ENCODE measurements around the gene KLHL17. TPM values are rescaled to one million over a fixed set of nuclear protein-coding genes. Genes with fewer than 3 reads are reported as not detected.

KLHL17 gene
- total RNA-seq, 1 experiment from 2014 or later, result 58.8 TPM

DNA sequence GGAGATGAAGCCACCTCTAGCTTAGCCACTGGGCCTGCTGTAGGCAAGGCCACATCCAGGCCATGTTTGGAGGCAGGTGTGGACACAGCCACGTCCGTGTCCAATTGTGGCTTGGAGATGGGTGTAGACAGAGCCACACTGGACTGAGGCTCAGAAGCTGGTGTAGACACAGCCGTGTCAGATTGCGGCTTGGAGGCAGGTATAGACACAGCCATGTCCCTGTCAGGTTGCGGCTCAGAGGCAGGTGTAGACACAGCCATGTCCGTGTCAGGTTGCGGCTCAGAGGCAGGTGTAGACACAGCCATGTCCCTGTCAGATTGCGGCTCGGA, 19.3 kb downstream of the KLHL17 start:
- Histone ChIP-seq H3K36me3 (ENCODE audit: control insufficient read depth, insufficient read depth, low read length) (no peaks in the 10 kb centered on the region), H3K27me3 (ENCODE audit: control insufficient read depth, insufficient read depth, low read length) (no peaks in the 10 kb centered on the region), H3K27ac (ENCODE audit: low read length) (no peak overlapping the region), H3K9me3 (ENCODE audit: control insufficient read depth, insufficient read depth, low read depth, low read length) (no peaks in the 10 kb centered on the region), H3K4me1 (ENCODE audit: control insufficient read depth, insufficient read depth, low read length) (peaks cover 4% of the 10 kb centered on the region; the same call in 1 of the 2 replicates), H3K4me3 (ENCODE audit: low read depth in 2 of 2, low read length in 2 of 2) (no peak overlapping the region)
- no TSS peak for BruUV-seq (replicated peaks)
- TF ChIP-seq POLR2AphosphoS5 (IDR thresholded peaks at IDR 0.05; ENCODE audit: low read depth, low read length) (no peak), SIN3A (IDR thresholded peaks at IDR 0.05; ENCODE audit: borderline replicate concordance, insufficient read depth, low read depth, low read length) (no peak), TCF7L2 (IDR thresholded peaks at IDR 0.05; ENCODE audit: low read depth, low read length) (no peak)
- TF ChIP-seq, protein P1, sequence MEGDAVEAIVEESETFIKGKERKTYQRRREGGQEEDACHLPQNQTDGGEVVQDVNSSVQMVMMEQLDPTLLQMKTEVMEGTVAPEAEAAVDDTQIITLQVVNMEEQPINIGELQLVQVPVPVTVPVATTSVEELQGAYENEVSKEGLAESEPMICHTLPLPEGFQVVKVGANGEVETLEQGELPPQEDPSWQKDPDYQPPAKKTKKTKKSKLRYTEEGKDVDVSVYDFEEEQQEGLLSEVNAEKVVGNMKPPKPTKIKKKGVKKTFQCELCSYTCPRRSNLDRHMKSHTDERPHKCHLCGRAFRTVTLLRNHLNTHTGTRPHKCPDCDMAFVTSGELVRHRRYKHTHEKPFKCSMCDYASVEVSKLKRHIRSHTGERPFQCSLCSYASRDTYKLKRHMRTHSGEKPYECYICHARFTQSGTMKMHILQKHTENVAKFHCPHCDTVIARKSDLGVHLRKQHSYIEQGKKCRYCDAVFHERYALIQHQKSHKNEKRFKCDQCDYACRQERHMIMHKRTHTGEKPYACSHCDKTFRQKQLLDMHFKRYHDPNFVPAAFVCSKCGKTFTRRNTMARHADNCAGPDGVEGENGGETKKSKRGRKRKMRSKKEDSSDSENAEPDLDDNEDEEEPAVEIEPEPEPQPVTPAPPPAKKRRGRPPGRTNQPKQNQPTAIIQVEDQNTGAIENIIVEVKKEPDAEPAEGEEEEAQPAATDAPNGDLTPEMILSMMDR (IDR thresholded peaks at IDR 0.05), result no peak
- TF ChIP-seq, protein P2, sequence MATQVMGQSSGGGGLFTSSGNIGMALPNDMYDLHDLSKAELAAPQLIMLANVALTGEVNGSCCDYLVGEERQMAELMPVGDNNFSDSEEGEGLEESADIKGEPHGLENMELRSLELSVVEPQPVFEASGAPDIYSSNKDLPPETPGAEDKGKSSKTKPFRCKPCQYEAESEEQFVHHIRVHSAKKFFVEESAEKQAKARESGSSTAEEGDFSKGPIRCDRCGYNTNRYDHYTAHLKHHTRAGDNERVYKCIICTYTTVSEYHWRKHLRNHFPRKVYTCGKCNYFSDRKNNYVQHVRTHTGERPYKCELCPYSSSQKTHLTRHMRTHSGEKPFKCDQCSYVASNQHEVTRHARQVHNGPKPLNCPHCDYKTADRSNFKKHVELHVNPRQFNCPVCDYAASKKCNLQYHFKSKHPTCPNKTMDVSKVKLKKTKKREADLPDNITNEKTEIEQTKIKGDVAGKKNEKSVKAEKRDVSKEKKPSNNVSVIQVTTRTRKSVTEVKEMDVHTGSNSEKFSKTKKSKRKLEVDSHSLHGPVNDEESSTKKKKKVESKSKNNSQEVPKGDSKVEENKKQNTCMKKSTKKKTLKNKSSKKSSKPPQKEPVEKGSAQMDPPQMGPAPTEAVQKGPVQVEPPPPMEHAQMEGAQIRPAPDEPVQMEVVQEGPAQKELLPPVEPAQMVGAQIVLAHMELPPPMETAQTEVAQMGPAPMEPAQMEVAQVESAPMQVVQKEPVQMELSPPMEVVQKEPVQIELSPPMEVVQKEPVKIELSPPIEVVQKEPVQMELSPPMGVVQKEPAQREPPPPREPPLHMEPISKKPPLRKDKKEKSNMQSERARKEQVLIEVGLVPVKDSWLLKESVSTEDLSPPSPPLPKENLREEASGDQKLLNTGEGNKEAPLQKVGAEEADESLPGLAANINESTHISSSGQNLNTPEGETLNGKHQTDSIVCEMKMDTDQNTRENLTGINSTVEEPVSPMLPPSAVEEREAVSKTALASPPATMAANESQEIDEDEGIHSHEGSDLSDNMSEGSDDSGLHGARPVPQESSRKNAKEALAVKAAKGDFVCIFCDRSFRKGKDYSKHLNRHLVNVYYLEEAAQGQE (IDR thresholded peaks at IDR 0.05; ENCODE audit: insufficient read depth in 1 of 2, low read depth in 2 of 2, low read length in 1 of 2), result no peak
- ChIA-PET POLR2A (no interaction called here), CTCF (no interaction called here)
- in situ Hi-C loops (cut with HindIII; ENCODE audit: low pct_unique_long_range_greater_than_20kb, low sequenced_read_pairs) (no loop called here), intact Hi-C loops (cut with micrococcal nuclease; ENCODE audit: unreplicated experiment) (no loop called here)
- DNase-seq (ENCODE audit: low read depth, low spot score) (no peak), ATAC-seq (no peak)

DNA sequence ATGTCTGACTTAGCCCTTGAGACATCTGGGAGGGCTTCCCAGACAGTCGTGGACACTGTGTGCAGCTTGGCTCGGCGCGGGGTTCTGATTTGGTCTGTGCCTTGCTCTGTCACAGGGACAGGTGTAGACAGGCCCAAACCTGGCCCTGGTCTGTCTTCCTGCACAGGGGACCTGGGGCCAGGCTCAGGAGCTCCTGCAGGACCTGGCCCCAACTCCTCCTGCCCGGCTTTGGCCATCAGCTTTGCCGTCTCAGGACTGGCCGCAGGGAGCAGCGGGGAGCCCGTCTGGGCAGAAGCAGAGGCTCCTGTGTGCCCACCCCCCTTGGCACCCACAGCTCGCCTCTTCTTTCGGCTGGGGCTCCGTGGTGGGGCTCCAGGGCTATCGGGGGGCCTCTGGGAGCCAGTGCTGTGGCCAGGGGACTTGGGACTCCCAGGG, 19.8 kb downstream of the KLHL17 start:
- in situ Hi-C loops (cut with HindIII; ENCODE audit: low pct_unique_long_range_greater_than_20kb, low sequenced_read_pairs), result no loop called here
- DNase-seq (ENCODE audit: low read depth, low spot score) (no peak), ATAC-seq (no peak)
- no peak overlapping the region for H3K4me3 ChIP-seq (ENCODE audit: low read depth in 2 of 2, low read length in 2 of 2)
- H3K9me3 ChIP-seq (ENCODE audit: control insufficient read depth, insufficient read depth, low read depth, low read length), result no peaks in the 10 kb centered on the region
- POLR2A ChIA-PET, result interaction anchor here (0.5 kb wide), 2 partner anchors 13 to 78 kb away, joined by 5 to 10 read pairs; no protein-coding TSS in a partner anchor
- H3K27me3 ChIP-seq (ENCODE audit: control insufficient read depth, insufficient read depth, low read length), result no peaks in the 10 kb centered on the region
- CTCF ChIA-PET, result no interaction called here
- intact Hi-C loops (cut with micrococcal nuclease; ENCODE audit: unreplicated experiment), result no loop called here
- peaks cover 4% of the 10 kb centered on the region; the same call in 1 of the 2 replicates for H3K4me1 ChIP-seq (ENCODE audit: control insufficient read depth, insufficient read depth, low read length)
- H3K36me3 ChIP-seq (ENCODE audit: control insufficient read depth, insufficient read depth, low read length), result no peaks in the 10 kb centered on the region
- no peak overlapping the region for H3K27ac ChIP-seq (ENCODE audit: low read length)
- no peak for TF ChIP-seq SIN3A (IDR thresholded peaks at IDR 0.05; ENCODE audit: borderline replicate concordance, insufficient read depth, low read depth, low read length)
- no peak for TF ChIP-seq POLR2AphosphoS5 (IDR thresholded peaks at IDR 0.05; ENCODE audit: low read depth, low read length)
- TF ChIP-seq TCF7L2 (IDR thresholded peaks at IDR 0.05; ENCODE audit: low read depth, low read length), result no peak
- TF ChIP-seq, protein P1 (IDR thresholded peaks at IDR 0.05), result no peak
- TF ChIP-seq, protein P2 (IDR thresholded peaks at IDR 0.05; ENCODE audit: insufficient read depth in 1 of 2, low read depth in 2 of 2, low read length in 1 of 2), result no peak
- no TSS peak for BruUV-seq (replicated peaks)
